Measurements from ENCODE around the gene AGPS. TPM values are rescaled to one million over a fixed set of nuclear protein-coding genes. Genes with fewer than 3 reads are reported as not detected.

The AGPS gene
- total and polyA plus RNA-seq, 4 donors = 6.3 to 46.9 (median 18.3) TPM

- Histone ChIP-seq H3K27me3 (ENCODE audit: control insufficient read depth in 4 of 4, insufficient read depth in 4 of 4, low read length in 3 of 4) (no peaks in the 10 kb centered on the region), H3K27ac (ENCODE audit: low read depth in 1 of 2, low read length in 2 of 2) (no peak overlapping the region), H3K9me3 (ENCODE audit: control insufficient read depth in 4 of 4, low read length in 3 of 4) (no peaks in the 10 kb centered on the region), H3K36me3 (ENCODE audit: control insufficient read depth in 4 of 4, insufficient read depth in 3 of 4, low read depth in 1 of 4, low read length in 3 of 4) (no peaks in the 10 kb centered on the region), H3K4me1 (ENCODE audit: control insufficient read depth in 4 of 4, insufficient read depth in 4 of 4, low read length in 3 of 4) (peaks cover 0 to 4% (median 0%) of the 10 kb centered on the region in 4 donors), H3K4me3 (ENCODE audit: low read depth in 1 of 3, low read length in 3 of 3) (no peak overlapping the region), H3K9ac (ENCODE audit: low read depth in 1 of 2, low read length in 2 of 2) (no peak overlapping the region)
- whole genome bisulfite sequencing = 96% methylated on average over 8 of the region's 8 CpGs
- TF ChIP-seq JUND (IDR thresholded peaks at IDR 0.05) = no peak
- TF ChIP-seq, protein P1, sequence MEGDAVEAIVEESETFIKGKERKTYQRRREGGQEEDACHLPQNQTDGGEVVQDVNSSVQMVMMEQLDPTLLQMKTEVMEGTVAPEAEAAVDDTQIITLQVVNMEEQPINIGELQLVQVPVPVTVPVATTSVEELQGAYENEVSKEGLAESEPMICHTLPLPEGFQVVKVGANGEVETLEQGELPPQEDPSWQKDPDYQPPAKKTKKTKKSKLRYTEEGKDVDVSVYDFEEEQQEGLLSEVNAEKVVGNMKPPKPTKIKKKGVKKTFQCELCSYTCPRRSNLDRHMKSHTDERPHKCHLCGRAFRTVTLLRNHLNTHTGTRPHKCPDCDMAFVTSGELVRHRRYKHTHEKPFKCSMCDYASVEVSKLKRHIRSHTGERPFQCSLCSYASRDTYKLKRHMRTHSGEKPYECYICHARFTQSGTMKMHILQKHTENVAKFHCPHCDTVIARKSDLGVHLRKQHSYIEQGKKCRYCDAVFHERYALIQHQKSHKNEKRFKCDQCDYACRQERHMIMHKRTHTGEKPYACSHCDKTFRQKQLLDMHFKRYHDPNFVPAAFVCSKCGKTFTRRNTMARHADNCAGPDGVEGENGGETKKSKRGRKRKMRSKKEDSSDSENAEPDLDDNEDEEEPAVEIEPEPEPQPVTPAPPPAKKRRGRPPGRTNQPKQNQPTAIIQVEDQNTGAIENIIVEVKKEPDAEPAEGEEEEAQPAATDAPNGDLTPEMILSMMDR (IDR thresholded peaks at IDR 0.05; ENCODE audit: low read depth, low read length, missing input control) = no peak
- TF ChIP-seq NR2F2 (IDR thresholded peaks at IDR 0.05) = no peak
- TF ChIP-seq SP1 (IDR thresholded peaks at IDR 0.05) = no peak
- TF ChIP-seq MAX (IDR thresholded peaks at IDR 0.05) = no peak
- TF ChIP-seq RAD21 (IDR thresholded peaks at IDR 0.05) = no peak
- no peak for TF ChIP-seq FOXA2 (IDR thresholded peaks at IDR 0.05)
- TF ChIP-seq YY1 (IDR thresholded peaks at IDR 0.05) = no peak
- no peak for TF ChIP-seq TAF1 (conservative IDR thresholded peaks at IDR 0.05)
- TF ChIP-seq FOXA1 (IDR thresholded peaks at IDR 0.05) = no peak
- TF ChIP-seq, protein P2, sequence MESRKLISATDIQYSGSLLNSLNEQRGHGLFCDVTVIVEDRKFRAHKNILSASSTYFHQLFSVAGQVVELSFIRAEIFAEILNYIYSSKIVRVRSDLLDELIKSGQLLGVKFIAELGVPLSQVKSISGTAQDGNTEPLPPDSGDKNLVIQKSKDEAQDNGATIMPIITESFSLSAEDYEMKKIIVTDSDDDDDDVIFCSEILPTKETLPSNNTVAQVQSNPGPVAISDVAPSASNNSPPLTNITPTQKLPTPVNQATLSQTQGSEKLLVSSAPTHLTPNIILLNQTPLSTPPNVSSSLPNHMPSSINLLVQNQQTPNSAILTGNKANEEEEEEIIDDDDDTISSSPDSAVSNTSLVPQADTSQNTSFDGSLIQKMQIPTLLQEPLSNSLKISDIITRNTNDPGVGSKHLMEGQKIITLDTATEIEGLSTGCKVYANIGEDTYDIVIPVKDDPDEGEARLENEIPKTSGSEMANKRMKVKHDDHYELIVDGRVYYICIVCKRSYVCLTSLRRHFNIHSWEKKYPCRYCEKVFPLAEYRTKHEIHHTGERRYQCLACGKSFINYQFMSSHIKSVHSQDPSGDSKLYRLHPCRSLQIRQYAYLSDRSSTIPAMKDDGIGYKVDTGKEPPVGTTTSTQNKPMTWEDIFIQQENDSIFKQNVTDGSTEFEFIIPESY (IDR thresholded peaks at IDR 0.05) = no peak
- TF ChIP-seq ATF3 (IDR thresholded peaks at IDR 0.05) = no peak
- TF ChIP-seq REST (IDR thresholded peaks at IDR 0.05) = no peak
- no peak for TF ChIP-seq GABPA (IDR thresholded peaks at IDR 0.05 in 1 of 2, conservative IDR thresholded peaks at IDR 0.05 in 1 of 2)
- no peak for TF ChIP-seq HNF4A (conservative IDR thresholded peaks at IDR 0.05)
- TF ChIP-seq RXRA (IDR thresholded peaks at IDR 0.05) = no peak
- no peak for TF ChIP-seq EGR1 (IDR thresholded peaks at IDR 0.05; ENCODE audit: low read depth in 2 of 2)
- TF ChIP-seq HNF4G (IDR thresholded peaks at IDR 0.05) = no peak
- DNase-seq (ENCODE audit: low spot score) = no peak
Observed at GRCh38 chr2:177343773-177344172, 48.8 kb upstream of the AGPS start.
